ENCODE results near the gene CEND1.
A peak's percentile ranks its signal among the peaks of the same experiment; 100 is the strongest.
"Not testable (repeated sequence)": the region's sequence is repeated elsewhere in the genome, so short reads cannot be mapped to it uniquely, and the experiment has no call there.

The CEND1 gene

GRCh38 chr11:763073-763463 lies 26.8 kb downstream of the CEND1 start:
- DNase-seq, result no peak

- peak in 1 of 2 experiments; percentile 48 for DNase-seq
These were observed 27.3 kb downstream of the CEND1 start for GRCh38 chr11:762421-763072.

GRCh38 chr11:761526-762108 lies 28.3 kb downstream of the CEND1 start:
- no peak for DNase-seq

- no peak for DNase-seq
These were observed 29.7 kb downstream of the CEND1 start for GRCh38 chr11:760236-760635.

- no peak for DNase-seq
These were observed 40.2 kb downstream of the CEND1 start for GRCh38 chr11:749731-750130.

- no peak for DNase-seq
These were observed 41.9 kb downstream of the CEND1 start for GRCh38 chr11:748007-748359.

- peak; percentile 77 to 92 for DNase-seq
These were observed 42.5 kb downstream of the CEND1 start, which contains the start of gene TALDO1 for GRCh38 chr11:747158-748006. TALDO1 (plus strand) TSS chr11:747464; CDS start chr11:747482, 18 bp downstream.

- DNase-seq, result no peak
These were observed 43.4 kb downstream of the CEND1 start for GRCh38 chr11:746289-747157.

- DNase-seq, result no peak
These were observed 44.5 kb downstream of the CEND1 start for GRCh38 chr11:745428-745827.

- DNase-seq, result no peak
These were observed 47.2 kb downstream of the CEND1 start for GRCh38 chr11:742571-743201.

GRCh38 chr11:742156-742546 lies 47.7 kb downstream of the CEND1 start:
- no peak for DNase-seq

- DNase-seq, result not testable (repeated sequence)
These were observed 52.0 kb downstream of the CEND1 start for GRCh38 chr11:737899-738298.

- no peak for DNase-seq
These were observed 52.5 kb downstream of the CEND1 start for GRCh38 chr11:737366-737765.
